Measurements from ENCODE around the gene PRDM7.

PRDM7 gene

DNA sequence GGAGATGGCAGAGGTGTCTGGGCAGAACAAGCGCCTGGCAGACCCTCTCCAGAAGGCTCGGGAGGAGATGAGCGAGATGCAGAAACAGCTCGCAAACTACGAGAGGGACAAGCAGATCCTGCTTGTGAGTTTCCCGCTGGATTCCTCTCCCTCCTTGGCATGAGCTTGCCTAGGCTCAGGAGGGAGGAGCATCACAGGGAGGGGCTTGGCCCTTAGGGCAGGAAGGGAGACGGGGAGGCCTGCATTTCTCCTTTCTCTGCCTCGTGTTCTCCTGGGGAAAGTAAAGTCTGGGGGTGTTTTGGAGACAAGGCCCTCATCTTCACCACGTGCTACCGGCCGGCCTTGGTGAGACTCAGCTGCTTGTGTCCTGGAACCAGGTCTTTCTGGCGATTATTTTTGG is 39.9 kb downstream of the PRDM7 start:
- DNase-seq: no peak

DNA sequence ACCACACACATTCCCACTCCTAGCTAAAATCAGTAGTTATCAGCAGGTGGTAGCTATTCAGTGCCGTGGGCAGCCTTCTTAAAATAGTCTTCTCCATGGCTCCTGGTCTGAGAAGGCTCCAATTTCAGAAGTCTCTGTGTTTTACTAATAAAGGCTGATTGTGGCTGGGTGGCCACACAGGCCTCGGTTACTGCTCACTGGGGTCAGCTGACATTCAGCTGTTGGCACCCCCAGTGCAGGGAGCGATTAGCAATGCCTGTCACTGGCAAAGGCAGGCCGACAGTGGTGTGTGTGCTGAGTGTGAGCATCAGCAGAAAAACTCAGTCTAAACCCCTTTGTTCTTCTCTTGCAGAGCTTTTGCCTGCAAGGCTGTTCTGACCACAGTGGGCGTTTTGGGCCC is 41.2 kb downstream of the PRDM7 start:
- peak in 5 of 56 donors; percentile 19 to 44 (median 23) for DNase-seq

DNA sequence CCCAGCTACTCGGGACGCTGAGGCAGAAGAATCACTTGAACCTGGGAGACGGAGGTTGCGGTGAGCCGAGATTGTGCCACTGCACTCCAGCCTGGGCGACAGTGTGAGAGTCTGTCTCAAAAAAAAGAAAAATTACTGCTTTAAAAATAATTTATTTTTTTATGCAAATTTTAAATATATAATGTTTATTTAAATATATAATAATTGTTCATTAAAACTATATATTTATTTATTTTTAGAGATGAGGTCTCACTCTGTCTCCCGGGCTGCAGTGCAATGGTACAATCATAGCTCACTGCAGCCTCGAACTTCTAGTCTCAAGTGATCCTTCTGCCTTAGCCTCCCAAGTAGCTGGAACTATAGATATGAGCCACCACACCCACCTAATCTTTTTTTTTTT is 42.6 kb downstream of the PRDM7 start:
- DNase-seq: no peak

DNA sequence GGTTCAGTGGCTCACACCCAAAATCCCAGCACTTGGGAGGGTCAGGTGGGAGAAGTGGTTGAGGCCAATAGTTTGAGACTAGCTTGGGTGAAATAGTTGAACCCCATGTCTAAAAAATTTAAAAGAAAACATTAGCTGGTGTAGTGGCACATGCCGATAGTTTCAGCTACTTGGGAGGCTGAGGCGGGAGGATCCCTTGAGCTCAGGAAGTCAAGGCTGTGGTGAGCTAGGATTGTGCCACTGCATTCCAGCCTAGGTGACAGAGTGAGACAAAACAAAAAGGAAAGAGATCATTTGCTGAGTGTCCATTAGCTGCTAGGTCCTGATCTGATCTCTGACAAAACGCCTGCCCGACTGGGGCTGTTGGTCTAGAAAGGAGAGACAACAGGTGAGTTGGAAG is 43.7 kb downstream of the PRDM7 start:
- no peak for DNase-seq

DNA sequence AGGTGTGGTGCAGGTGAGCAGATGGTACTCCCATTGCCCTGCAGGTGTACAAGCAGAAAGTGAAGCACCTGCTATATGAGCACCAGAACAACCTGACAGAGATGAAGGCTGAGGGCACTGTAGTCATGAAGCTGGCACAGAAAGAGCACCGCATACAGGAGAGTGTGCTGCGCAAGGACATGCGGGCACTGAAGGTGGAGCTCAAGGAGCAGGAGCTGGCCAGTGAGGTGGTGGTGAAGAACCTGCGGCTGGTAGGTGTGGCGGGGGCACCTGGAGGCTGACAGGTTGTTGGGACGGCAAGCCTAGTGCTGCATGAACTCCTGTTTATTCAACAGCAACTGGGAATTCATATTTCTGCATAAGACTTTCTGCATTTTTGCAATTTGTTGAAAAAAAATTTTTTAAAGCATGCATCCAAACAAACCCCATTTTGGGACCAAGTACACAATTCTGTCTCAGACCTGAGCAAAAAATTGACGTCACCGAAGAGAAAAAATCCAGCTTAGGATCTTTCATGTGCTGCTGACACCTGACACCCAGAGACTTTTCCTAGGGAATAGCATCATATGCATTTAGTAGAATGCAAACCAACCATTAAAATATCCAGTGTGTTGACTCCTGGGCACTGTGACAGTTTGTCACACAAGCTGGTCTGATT is 44.3 kb downstream of the PRDM7 start:
- no peak for DNase-seq

DNA sequence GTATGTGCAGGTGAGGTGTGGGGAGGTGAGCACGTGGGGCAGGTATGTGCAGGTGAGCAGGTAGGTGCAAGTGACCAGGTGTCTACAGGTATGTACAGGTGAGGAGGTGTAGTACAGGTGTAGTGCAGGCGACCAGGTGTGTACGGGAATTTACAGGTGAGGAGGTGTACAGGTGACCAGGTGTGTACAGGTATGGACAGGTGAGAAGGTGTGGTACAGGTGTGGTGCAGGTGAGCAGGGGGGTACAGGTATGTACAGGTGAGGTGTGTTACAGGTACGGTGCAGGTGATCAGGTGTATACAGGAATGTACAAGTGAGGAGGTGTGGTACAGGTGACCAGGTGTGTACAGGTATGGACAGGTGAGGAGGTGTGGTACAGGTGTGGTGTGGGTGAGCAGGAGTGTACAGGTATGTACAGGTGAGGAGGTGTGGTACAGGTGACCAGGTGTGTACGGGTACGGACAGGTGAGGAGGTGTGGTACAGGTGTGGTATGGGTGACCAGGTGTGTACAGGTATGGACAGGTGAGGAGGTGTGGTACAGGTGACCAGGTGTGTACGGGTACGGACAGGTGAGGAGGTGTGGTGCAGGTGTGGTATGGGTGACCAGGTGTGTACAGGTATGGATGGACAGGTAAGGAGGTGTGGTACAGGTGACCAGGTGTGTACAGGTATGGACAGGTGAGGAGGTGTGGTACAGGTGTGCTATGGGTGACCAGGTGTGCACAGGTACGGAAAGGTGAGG is 45.0 kb downstream of the PRDM7 start:
- DNase-seq: peak in 17 of 56 donors; percentile 11 to 70 (median 37)

DNA sequence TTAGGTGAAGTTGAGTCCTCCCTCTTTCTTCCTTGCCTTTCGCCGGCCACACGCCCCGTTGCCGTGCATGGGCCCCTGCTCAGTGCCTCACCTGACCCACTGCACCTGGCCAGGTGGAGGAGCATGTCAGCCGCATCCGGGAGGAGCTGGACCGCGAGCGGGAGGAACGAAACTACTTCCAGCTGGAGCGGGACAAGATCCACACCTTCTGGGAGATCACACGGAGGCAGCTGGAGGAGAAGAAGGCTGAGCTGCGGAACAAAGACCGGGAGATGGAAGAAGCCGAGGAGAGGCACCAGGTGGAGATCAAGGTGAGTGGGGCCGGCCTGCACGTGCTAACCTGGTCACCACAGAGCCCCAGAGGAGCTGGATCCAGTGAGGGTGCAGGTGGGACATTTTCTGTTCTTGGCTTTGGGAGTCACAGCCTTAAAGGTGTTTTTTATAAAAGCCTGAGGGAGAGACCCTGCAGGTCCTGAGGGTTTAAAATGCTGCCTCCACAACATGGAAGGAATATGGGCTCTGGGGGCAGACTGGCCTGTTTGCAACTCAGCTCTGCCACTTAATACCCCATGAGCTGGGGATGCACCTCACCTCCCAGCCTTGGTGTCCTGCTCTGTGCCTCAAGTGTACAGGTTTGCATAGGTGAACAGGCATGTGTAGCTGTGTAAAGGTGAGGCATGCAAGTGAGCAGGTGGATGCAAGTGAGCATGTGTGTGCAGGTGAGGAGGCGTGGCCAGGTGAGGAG is 45.8 kb downstream of the PRDM7 start:
- DNase-seq: no peak

DNA sequence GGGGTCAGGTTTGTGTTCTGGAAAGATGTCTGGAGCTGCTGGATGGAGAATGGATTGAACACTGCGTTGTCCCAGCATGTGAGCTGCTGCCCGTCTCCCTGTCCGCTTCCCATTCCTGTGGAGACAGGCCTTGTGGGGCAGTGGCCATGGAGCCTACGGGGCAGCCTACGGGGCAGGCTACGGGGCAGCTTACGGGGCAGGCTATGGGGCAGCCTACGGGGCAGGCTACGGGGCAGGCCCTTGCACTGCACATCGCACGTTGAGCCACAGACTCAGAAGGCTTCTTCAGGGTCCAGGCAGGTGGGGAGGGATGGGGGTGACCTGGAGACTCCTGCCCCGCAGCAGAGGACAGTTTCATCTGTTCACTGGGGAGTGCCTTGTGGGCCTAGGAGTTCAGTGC is 48.1 kb downstream of the PRDM7 start:
- DNase-seq: no peak

DNA sequence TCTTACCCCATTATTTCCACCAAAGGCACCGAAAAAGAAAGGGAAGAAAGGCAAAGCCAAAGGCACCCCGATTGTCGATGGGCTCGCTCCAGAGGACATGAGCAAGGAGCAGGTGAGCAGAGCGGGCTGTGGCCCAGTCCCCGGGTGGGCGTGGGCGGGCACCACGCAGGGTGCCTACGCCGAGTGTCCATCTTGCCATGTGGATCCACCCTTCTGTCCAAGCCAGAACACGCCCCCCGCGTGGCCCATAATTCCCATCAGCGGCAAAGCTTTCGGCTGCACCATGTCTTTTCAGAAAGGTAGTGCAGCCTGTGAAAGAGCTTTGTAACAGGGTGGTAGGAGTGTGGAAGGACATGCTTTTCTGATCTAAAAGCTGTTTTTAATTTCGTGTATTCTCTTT is 49.5 kb downstream of the PRDM7 start:
- DNase-seq: no peak

DNA sequence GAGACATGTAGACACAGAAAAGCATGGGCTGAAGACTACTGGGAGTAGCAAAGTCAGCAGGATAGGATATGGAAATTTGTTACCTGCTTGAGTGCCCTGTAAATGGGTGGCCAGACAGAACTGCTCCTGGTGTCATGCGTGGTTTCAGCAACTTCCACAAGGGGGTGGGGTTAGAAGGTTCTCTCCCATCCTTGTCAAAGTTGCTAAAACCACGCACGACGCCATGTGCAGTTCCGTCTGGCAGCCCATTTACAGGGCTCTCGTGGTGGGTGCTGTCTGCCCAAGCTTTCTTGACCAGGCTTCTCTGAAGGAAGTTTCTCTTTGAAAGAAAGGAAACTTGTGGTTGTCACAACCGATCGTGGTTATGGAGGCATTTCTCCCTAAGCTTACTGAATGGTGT is 51.0 kb downstream of the PRDM7 start:
- DNase-seq: no peak

DNA sequence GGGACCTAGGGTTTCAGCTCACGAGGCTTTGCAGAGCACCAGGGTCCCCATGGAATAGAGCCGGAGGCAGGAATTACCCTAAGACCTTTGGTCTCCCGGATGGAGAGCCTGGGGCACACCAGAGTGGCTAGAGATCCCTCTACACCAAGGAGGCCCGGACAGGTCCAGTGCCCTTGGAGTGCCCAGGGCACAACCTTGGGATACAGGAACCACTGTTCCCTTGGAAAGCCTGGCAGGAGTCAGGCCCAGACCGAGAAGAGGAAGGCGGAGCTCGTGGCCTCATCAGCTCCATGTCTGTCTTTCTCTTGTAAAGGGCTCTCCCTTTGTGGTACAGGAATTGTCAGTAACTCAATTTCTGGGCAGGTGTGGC is 54.1 kb downstream of the PRDM7 start:
- no peak for DNase-seq

DNA sequence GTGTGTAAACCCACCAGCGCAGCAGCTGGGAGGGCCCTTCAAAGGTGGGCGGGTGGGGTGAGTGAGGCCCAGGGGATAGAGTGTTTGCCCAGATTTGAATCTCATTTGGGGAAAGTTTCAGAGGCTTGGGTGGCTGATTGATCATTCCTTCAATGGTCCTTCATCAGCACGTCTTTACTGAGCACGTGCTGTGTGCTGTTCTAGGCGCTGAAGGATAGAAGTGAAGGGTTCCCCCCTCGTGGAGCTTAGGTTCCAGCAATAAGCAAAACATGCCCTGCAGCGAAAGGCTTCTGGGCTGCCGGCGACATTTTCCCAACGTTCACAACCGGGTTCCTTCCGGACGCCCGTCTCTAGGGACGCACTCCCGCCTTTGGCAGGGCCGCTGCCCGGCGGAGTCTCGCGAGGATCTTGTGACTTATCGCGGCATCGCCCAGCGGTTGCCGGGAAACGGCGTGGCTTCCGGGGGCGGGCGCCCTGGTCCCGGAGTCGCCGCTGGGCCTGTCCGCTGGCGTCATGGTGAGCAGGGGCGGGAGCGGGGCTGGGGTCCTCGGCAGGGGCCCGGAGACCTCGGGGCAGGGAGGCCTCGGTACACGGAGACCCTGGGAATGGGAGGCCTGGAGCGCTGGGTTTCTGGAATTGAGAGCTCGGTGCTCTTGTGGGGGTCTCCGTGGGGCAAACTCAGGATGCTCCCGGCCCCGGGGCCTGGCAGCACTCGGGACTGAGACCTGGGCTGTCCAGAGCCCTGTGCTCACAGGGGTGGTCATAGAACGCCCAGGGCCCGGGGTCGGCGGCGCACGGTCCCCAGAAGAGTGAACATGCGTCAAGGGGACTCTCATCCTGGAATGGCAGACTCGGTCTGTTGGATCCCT is 54.7 kb downstream of the PRDM7 start:
- peak; percentile 27 to 92 (median 78) for DNase-seq

DNA sequence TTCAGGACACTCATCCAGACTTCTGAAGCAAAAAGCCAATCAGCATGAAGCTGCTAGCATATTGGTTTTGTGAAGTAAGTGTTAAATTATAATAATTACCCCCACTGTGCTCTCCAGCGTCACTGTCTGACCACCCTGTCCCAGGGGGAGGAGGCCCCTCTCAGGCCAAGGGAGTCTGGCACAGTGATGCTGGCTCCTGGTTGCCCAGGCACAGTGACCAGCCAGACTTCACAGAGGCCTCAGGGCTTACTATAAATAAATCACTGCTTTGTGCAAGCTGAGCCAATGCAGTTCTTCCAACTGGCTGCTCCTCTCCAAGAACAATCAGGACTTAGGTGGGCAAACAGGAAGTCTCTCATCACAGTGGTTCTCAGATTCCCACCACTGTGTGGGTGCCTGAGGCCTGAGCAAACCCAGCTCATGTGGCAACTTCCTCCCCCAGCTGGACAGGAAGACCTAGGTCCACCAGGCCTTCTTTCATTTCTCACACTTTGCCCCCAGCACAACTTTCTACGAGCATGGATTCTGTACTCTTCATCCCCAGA is 56.2 kb downstream of the PRDM7 start:
- DNase-seq: peak in 25 of 56 donors; percentile 11 to 75 (median 29)

DNA sequence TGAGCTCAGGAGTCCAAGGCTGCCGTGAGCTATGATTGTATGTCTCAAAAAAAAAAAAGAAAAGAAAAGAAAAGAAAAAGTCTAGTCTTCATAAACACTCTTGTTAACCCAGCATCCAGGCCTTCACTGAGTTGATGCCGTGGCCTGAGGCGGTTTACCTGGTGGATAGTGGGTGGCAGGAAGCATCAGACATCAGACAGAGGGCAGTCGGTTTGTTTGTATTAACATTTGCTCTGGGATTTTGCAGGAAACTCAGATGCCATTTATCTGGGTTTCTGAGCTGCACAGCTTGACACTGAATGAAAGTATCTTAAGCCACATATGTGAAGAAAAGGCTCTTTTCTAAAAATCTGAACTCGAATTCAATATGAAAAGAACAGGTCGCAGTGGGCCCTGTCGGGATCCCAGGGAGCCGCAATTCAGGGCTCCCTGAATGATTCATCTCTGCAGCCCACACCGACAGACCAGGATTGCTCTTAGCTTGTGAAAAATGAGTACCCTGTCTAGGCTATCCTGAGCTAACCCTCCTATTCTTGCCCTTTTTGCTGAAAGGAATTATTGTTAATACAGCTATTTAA is 56.8 kb downstream of the PRDM7 start:
- DNase-seq: no peak

DNA sequence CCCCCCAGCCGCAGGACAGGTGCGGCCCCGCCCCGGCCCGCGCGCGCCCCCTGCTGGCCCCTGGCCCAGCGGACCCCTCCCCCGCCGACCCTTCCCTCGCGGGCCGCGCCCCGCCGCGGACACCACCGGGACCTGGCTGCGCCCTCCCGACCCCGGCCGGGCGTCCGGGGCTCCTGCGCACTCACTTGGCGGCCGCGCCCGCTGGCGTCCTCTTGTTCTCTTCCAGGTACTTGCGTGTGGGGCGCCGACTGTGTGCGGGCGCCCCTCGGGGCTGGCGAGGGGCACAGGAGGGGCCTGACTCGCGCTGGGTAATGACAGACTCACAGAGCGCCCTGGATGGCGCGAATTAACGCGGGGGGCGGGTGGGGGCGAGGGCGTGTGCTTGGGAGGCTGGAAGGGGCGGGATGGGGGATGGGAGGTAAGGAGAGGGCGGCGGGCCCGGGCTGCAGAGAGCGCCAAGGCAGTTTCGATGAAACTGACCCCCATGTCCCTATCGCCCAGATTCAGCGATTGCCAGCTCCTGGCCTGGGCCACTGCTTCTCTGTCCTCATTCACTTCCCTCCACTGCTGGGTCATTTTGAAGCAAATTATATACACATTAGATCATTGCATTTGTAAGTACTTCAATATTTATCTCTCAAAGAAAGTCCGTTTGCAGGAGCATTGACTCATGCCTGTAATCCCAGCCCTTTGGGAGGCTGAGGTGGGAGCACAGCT is 57.4 kb downstream of the PRDM7 start:
- peak in 5 of 56 donors; percentile 8 to 41 (median 33) for DNase-seq

DNA sequence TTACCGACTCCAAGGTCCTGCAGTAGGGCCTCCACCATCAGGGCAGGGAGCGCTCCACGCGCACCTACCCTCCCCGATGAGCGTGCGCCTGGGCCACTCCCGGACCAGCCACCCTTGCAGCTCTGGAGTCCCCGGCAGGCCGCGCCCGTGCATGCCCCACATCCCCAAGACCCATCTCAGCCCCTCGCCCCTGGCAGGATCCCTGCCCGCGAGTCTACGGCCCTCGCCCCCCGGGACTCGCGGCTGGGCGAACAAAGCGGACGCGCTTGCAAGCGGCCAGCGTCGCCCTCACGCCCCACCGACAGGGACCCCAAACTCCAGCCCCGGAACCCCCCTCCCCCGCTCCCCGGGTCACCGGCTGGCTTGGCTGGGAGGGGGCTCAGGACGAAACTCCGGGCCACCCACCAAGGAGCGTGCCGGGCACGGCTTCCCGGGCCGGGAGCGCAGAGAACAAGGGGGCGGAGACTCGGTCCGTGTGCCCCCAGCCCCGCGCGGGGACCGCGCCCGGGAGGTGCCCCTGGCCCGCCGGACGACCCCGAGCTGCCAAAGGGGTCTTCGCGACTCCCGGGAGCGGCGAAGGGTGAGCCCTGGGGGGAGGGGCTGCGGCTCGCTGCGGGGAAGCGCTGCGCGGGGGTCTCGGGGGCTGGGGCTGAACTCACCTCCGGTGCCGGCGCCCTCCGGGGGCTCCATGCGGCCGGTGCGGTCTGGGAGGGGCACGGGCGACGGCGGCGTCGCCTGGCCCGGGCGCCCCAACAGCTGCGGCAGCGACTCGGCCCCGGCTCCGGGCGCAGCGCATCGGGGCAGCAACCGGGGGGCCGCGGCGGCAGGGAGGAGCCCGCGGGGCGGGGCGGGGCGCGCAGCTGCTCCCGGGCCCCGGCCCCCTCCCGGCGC is 58.2 kb downstream of the PRDM7 start, which contains the start of gene DBNDD1:
DBNDD1 (minus strand) TSS at position 805 of the 891 bp plus-strand sequence; CDS start at position 690, 115 bp downstream.
- peak in 4 of 56 donors; percentile 8 to 41 (median 35) for DNase-seq

DNA sequence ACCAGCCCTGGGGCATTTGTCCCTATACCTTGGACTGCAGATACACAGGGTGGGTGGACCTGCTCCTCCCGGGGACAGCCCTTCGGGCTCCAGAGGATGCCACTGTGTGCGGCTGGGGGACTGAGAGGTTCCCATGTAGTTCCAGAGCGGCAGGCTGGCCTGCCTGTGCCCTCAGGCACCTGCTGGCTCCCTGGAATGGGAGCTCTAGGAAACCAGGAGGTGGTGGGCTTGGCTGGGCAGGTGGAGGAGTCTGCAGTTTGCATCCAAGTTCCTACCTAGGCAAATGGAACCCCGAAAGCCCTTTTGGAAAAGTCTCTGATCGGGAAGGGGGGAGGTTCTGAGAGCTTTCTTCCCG is 58.9 kb downstream of the PRDM7 start:
- DNase-seq: no peak

DNA sequence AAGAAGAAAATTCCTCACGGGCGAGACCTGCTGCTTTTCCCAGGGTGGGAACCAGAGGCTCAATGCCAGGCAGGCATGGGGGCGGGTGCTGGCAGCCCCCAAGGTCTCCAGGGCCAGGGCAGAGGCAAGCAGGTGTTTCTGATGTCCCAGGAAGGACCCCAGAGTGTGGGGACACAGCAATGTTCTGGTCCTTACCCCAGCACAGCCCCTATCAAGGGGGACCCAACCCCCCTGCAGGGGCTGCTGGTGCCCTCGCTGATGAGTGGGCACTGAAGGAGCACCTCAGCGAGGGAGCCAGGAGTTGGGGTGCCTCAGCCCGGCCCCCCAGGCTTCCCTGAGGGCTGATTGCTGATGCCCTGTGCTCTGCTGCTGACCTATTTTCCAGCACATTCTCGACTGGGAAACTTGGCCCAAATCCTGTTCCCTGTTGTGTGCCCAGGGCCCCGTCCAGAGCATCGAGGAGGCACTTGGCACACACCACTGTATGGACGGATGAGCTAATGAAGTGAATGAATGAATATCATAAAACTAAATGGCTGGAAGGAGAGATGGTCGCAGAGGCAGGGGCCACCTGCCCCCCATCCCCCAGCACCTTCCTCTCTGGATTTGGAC is 60.7 kb downstream of the PRDM7 start:
- peak in 3 of 56 donors; percentile 15 to 35 (median 24) for DNase-seq

All from amygdala (tissue), 56 donors.